ENCODE data around the gene HDAC9.

- TF ChIP-seq ZNF136 (CRISPR knock-in tag; IDR thresholded peaks at IDR 0.05; ENCODE audit: low read depth) (no peak), CTCF (CRISPR knock-in tag; IDR thresholded peaks at IDR 0.05) (no peak), ARNT2 (CRISPR knock-in tag; IDR thresholded peaks at IDR 0.05; ENCODE audit: low read depth) (no peak), KLF15 (CRISPR knock-in tag; IDR thresholded peaks at IDR 0.05; ENCODE audit: borderline replicate concordance) (no peak), NBN (conservative IDR thresholded peaks at IDR 0.05) (no peak), HNRNPL (IDR thresholded peaks at IDR 0.05; ENCODE audit: low read depth, low read length) (no peak), ZNF639 (CRISPR knock-in tag; conservative IDR thresholded peaks at IDR 0.05) (no peak)
Observed at GRCh38 chr7:18844735-18845134, 349.2 kb downstream of the HDAC9 start.
